GM19324 (cell line): Measurements from ENCODE around the gene CYP4Z1.
"Not testable (repeated sequence)": the region's sequence is repeated elsewhere in the genome, so short reads cannot be mapped to it uniquely, and the experiment has no call there.

Experiments used
- ATAC-seq: cut with Tn5 transposase; IDR thresholded peaks from one replicate; pipeline ENCODE4 v1.9.1; 2021; ENCODE audit warnings: mild to moderate bottlenecking, moderate library complexity; ENCODE audit not compliant: unreplicated experiment, low FRiP score

Gene CYP4Z1

GRCh38 chr1:47067097-47067594, at the start of gene CYP4Z1:
Gene CYP4Z1 (plus strand): TSS chr1:47067231. CDS start chr1:47067491, 260 bp downstream.
- ATAC-seq: no peak

DNA sequence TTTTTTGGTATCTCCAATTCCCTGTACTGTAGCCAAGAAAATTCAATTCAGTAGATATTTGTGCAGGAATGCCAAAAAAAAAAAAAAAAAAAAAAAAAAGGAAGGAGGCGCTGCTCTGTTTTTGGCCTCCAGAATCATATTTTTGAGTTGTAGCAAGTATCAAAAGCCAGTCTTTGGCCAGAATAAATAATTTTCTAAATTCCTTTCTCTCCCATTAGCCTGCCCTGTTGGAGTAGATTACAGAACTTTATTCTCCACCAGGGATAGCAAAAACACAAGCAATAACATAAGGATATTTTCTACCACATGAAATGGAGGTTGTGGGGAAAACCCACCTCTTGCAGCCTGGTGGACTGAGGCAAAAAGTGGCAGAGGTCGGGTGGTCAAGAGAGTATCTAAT, 46.0 kb upstream of the CYP4Z1 start:
- ATAC-seq: no peak

DNA sequence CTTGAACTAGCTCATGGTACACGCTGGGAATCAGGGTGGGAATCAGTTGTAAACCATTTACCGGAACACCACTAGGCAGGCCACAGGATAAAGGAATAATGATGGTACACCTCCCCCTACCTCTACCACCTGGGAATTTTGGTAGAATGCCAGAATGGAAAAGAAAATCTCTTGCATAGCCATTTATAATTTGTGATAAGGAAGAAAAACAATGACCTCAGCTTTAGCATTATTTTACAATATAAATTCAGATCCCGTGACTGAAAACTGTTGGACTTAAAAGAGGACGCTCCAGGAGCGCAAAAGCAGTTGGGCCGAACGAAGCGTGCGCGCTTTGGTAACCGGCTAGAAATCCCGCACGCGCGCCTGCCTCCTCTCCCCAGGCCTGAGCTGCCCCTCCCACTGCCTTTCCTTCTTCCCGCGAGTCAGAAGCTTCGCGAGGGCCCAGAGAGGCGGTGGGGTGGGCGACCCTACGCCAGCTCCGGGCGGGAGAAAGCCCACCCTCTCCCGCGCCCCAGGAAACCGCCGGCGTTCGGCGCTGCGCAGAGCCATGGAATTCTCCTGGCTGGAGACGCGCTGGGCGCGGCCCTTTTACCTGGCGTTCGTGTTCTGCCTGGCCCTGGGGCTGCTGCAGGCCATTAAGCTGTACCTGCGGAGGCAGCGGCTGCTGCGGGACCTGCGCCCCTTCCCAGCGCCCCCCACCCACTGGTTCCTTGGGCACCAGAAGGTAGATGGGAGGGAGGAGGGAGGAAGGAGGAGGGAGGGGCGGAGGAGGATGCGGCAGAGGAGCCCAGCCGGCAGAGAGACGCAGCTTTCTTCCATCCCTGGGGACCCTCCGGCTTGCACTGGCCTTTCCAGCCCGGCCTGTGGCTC, 43.5 kb upstream of the CYP4Z1 start, which contains the start of gene CYP4X1:
Gene CYP4X1, plus strand, starts transcription at position 402 of the 873 bp plus-strand sequence. Its CDS starts 149 bp downstream, at position 551.
- ATAC-seq: no peak

GRCh38 chr1:47024141-47024801, 42.8 kb upstream of the CYP4Z1 start:
- ATAC-seq: no peak

DNA sequence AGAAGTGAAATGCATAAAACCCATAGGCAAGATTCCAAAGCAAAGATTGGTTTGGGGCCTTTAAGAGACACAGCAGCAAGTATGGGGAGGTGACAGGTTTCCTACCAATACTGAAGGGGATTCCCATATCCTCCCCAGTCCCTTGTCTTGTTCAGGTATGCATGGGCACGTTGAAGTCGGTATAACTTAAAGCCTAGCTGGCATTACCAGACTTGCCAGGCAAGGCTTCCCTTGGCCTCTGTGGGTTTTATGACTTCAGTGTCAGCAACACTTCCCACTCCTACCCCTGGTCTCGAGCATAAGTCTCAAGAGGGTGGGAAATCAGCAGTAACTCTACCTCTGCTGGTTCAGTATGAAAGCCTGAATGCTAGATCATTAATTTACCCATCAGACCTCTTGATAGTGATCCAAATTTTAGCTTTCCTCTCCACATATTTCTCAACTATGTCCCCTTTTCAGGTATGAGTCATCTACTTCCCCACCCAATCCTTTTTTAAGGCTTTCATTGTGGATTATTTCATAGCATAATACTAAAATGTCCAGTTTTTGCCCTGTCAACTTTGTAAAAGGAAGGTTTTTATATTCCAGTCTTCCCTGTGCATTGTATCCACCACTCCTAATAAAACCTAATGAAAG, 36.7 kb upstream of the CYP4Z1 start:
- ATAC-seq: no peak

DNA sequence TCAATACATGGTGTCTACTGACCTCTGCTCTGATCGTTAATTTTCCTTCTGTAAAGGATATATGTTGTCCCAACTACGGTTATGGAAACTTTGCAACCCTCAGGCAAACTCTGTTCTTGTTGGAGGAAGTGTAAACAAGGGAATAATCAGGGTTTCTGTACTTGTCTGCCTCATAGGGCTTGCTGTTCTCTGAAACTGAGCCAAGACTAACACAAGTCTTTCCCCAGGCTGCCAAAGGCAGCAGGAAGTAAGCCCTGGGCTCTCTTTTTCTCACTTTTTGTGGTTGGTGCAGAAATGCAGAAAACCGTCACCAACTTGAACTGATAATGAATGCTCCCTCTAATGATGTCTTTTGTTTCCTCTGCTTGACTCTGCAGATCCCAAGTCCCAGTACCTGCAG, 36.0 kb upstream of the CYP4Z1 start:
- no peak for ATAC-seq

DNA sequence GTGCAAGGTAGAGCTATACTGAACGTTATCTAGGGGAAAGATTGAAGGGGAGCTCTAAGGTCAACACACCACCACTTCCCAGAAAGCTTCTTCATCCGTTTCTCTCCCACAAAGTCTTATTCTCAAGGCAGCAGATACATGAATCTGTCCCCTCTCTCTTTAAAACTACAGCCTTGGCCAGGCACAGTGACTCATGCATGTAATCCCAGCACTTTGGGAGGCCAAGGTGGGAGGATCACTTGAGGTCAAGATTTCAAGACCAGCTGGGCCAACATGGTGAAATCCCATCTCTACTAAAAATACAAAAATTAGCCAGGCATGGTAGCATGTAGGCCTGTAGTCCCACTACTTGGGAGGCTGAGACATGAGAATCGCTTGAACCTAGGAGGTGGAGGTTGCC, 35.4 kb upstream of the CYP4Z1 start:
- ATAC-seq: no peak

- ATAC-seq: no peak
Measured at GRCh38 chr1:47036764-47037163, 30.3 kb upstream of the CYP4Z1 start.

GRCh38 chr1:47059376-47059775, 7.7 kb upstream of the CYP4Z1 start:
- ATAC-seq: no peak

- not testable (repeated sequence) for ATAC-seq
Measured at GRCh38 chr1:47069080-47069479, 2.0 kb downstream of the CYP4Z1 start.

DNA sequence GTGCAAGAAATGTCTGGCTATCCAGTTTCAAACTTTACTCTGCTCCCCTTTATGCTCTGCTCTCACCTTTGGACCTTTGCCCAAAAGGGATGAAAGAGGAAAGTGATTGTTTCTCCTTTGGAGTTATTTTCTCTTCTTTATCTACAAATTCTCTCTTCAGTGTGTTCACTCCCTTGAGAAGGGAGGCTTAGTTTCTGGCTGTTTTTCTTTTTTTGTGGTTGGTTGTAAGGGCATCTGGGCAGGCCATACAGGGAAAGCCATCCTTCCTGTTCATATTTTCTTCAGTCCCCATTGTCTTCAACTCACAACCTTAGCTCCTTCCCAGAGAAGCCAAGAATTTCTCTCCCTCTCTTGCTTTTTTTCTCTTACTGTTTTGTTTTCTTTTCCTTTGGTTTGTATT, 2.5 kb downstream of the CYP4Z1 start:
- not testable (repeated sequence) for ATAC-seq

GRCh38 chr1:47089356-47089755, 22.3 kb downstream of the CYP4Z1 start:
- ATAC-seq: not testable (repeated sequence)

DNA sequence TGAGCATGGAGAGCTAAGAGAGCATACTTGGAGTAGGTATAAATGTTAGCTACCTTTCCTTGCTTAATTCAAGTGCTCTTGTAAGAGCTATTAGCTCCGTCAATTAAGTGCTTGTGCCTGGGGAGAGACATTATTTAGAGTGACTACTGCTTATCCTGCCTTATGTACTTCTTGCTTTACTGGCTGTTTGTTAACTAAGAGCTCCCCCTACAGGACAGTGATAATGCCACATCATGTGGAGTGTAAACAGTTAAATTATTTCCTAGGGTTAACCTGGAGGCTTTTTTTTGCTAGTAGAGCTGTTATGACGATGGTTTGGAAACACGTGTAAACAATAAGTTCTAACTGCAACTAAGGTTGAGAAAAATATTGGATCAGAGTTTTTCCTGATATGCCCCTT, 24.4 kb downstream of the CYP4Z1 start:
- ATAC-seq: not testable (repeated sequence)

DNA sequence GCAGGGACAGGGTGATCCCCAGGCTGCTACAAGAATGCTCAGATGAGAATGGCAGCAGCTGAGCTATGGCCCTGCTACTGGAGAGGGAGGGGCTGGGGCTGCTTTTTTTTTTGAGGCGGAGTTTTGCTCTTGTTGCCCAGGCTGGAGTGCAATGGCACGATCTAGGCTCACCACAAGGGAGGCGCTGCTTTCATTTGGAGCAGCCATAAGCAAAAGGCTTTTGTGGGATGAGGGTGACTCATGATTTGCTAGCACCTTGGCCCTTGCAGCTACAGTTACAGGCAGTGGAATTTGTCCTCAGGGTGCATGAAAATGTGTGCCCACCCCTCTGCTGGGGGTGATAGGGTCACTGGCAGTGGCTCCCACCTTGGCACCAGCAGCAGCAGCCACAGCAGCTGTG, 37.8 kb downstream of the CYP4Z1 start:
- no peak for ATAC-seq

DNA sequence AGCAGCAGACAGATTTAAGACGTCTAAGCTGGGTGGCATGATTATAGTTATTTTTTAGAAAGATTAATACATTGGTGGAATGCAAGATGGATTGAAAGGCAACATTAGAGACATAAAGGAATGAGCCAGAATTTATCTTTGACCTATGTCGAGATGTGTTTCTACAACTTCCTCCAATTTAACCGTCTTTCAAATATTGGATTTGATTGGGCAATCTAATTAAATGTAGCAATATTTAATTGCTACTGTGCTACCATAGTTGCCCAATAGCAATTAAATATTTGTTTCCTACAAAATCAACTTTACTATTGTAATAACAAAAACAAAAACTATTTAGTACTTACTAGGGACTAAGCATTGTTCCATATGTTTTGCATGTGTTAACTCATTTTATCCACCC, 39.8 kb downstream of the CYP4Z1 start:
- no peak for ATAC-seq

- not testable (repeated sequence) for ATAC-seq
Measured at GRCh38 chr1:47107851-47108574, 41.0 kb downstream of the CYP4Z1 start.

DNA sequence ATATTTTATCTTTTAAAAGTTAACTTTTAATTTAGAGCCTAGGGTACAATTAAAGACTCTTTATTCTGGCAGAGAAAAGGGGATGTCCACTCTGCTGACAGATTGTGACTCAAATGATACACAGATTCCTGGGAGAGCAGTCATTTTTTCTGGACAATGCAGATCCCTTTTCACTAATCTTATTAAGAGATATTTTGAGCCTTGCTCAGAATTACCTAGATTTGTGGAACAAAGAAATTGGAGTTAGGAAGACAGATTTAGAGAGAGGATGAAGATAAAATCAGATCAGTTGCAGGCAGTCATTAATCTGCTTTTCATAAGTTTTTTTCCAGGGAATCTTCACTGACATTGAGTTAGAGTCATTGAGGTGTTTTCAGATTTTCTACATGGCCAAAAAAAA, 42.5 kb downstream of the CYP4Z1 start:
- not testable (repeated sequence) for ATAC-seq

DNA sequence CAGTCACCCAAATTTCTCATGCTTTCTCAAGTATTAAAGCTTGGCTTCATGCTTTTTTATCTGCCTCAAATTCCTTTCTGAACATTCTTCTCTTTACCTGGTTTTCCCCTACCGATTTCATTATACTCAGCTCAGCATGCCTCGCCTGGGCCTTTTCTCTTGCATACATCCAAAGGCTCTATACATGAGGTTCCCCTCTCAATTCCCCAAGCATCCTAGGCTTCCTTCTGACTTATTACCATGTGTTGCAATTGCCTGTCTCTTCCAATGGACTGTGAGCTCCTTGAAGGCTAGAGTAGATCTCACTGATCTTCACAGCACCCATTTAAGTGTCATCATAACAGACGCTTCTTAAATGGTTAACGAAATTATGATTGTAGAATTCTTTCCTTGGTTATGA, 46.1 kb downstream of the CYP4Z1 start:
- ATAC-seq: no peak

DNA sequence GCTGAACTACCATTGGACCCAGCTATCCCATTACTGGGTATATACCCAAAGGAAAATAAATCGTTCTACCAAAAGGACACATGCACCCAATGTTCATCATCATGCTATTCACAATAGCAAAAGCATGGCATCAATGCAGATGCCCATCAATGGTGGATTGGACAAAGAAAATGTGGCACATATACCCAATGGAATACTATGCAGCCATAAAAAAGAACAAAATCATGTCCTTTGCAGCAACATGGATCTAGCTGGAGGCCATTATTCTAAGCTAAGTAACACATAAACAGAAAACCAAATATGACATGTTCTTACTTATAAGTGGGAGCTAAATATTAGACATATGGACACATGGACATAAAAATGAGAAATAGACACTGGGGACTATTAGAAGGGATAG, 54.0 kb downstream of the CYP4Z1 start:
- ATAC-seq: not testable (repeated sequence)

DNA sequence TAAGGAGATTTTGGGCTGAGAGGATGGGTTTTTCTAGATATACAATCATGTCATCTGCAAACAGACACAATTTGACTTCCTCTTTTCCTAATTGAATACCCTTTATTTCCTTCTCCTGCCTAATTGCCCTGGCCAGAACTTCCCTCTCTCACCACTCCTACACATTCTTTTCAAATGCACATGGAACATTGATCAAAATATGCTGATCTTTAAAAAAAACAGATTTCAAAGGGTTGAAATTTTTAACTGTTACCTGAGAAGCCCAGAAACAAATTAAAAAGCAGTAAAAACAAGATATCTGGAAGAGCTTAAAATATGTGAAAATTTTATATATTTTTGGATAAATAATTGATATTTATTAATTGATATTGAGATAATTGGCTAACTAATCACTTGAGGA, 57.8 kb downstream of the CYP4Z1 start:
- ATAC-seq: not testable (repeated sequence)
